Neural crest cell (in vitro differentiated cells): ENCODE results near the gene TSSK2. TPM values are rescaled to one million over a fixed set of nuclear protein-coding genes. Genes with fewer than 3 reads are reported as not detected.

Experiments
- DNase-seq: peaks from one replicate; pipeline ENCODE4 v3.0.0; 2021; ENCODE audit warnings: low read depth, mixed read lengths, low spot score
- H3K27ac Mint-ChIP-seq: one replicate; pipeline ENCODE4 v1.8.0; 2021; ENCODE audit warnings: mild to moderate bottlenecking, mixed read lengths; ENCODE audit not compliant: unreplicated experiment
- H3K27me3 Mint-ChIP-seq: 2 replicates; pipeline ENCODE4 v1.8.0; 2021; ENCODE audit warnings: low read depth, mild to moderate bottlenecking, mixed read lengths
- H3K36me3 Mint-ChIP-seq: 2 replicates; pipeline ENCODE4 v1.8.0; 2021; ENCODE audit warnings: low read depth, mild to moderate bottlenecking, mixed read lengths
- H3K4me1 Mint-ChIP-seq: 2 replicates; pipeline ENCODE4 v1.8.0; 2021; ENCODE audit warnings: mixed read lengths
- H3K4me3 Mint-ChIP-seq: one replicate; pipeline ENCODE4 v1.8.0; 2021; ENCODE audit warnings: mild to moderate bottlenecking, mixed read lengths
- H3K9me3 Mint-ChIP-seq: 2 replicates; pipeline ENCODE4 v1.8.0; 2021; ENCODE audit warnings: mixed read lengths
- total RNA-seq: library from RNA; stranded (reverse); gene quantifications from 2 replicates; pipeline ENCODE4 v1.2.1, GENCODE V29; 2021
- TF ChIP-seq, protein P1 (sequence below): fragments of 200-600 bp; sonication (generic); conservative IDR thresholded peaks from 2 replicates; pipeline ENCODE4 v1.5.0; 2021; ENCODE audit warnings: antibody characterized with exemption, mild to moderate bottlenecking

Gene TSSK2
- total RNA-seq, 1 donor from 2014 or later, result not detected

DNA sequence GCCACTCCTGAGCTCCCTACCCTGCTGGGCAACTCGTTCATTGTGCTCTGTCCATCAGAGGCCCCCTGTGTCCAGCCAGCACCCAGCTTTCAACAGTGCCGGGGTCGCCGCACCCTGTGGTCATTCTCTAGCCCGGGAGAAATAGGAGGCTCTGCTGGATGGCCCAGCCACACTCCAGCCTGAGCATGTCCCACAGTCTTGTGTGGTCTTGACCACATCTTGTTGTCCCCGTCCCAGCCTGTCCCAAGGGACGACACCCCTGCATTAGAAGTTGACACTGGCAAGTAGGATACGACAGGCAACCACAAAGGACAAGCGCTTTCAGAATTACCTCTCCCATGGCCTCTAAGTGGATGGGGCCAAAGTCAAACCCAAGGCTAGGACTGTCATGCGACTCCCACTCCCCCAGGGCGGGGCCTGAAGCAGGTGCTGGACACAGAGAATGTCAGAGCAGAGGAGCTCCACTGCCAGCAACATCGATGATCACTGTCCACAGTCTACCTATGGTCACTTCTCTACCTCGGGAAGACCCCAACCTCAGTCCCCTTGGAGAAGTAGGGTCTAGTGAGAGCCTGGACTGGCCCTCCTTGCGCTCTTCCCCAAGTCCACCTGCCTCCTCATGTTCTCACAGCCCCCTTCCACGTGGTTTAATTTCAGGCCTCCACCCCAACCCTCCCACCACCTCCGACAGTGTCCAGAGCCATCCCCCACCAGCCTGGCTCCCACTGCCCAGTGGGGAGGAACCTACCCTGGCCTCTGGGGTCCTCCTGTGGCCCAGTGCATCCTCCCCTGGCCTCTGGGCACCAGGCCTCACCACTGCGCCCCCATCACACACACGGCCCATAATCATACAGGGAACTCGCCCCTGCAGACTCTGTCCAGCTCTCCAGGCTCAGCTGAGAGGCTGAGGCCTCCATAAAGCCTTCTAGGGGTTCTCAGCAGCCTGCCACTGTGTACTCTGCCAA lies 4.5 kb upstream of the TSSK2 start:
- no peaks in the 10 kb centered on the region for H3K27me3 Mint-ChIP-seq
- no peak for DNase-seq
- H3K9me3 Mint-ChIP-seq, result no peaks in the 10 kb centered on the region
- peak overlapping the region; percentile 62 for H3K4me3 Mint-ChIP-seq
- H3K36me3 Mint-ChIP-seq, result no peaks in the 10 kb centered on the region
- H3K27ac Mint-ChIP-seq, result no peak overlapping the region
- H3K4me1 Mint-ChIP-seq, result peaks cover 9% of the 10 kb centered on the region
- TF ChIP-seq, protein P1, sequence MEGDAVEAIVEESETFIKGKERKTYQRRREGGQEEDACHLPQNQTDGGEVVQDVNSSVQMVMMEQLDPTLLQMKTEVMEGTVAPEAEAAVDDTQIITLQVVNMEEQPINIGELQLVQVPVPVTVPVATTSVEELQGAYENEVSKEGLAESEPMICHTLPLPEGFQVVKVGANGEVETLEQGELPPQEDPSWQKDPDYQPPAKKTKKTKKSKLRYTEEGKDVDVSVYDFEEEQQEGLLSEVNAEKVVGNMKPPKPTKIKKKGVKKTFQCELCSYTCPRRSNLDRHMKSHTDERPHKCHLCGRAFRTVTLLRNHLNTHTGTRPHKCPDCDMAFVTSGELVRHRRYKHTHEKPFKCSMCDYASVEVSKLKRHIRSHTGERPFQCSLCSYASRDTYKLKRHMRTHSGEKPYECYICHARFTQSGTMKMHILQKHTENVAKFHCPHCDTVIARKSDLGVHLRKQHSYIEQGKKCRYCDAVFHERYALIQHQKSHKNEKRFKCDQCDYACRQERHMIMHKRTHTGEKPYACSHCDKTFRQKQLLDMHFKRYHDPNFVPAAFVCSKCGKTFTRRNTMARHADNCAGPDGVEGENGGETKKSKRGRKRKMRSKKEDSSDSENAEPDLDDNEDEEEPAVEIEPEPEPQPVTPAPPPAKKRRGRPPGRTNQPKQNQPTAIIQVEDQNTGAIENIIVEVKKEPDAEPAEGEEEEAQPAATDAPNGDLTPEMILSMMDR, result no peak

DNA sequence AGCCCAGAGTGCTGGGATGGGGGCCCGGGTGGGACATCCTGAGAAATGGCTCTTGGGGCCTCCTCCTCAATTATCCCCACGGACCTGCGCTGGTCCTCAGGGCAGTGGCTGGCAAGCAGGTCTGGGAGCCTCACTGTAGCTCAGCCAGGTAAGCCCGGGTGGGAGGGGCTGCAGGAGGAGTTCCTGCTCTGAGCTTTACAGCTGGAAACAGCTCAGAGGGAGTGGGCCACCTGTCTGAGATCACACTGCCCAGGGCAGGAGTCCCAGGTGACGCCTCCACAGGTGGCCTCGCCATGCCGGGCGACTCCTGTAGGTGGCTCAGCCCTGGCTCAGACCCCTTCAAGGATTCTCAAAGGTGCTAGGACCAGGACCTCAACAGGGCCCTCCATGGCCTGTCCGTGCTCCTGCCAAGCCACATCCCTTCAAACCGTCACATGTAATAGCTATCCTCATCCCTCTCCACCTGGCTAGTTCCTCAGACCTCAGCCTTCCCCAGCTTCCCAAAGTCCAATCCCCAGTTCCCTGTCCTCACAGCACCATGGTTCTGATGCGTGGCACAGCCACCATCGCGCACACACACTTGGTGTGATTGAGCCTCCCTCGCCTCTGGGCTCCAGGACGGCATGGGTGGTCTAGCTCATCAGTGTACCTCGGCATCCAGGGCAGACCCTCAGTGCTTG lies 3.6 kb upstream of the TSSK2 start:
- TF ChIP-seq, protein P1, result no peak
- no peak for DNase-seq
- Mint-ChIP-seq H3K36me3 (peaks cover 4% of the 10 kb centered on the region), H3K27ac (no peak overlapping the region), H3K27me3 (no peaks in the 10 kb centered on the region), H3K4me3 (peak overlapping the region; percentile 23), H3K4me1 (peaks cover 9% of the 10 kb centered on the region), H3K9me3 (no peaks in the 10 kb centered on the region)

GRCh38 chr22:19128009-19128401 lies 3.1 kb upstream of the TSSK2 start:
- H3K27ac Mint-ChIP-seq, result no peak overlapping the region
- H3K27me3 Mint-ChIP-seq, result no peaks in the 10 kb centered on the region
- H3K4me1 Mint-ChIP-seq, result peaks cover 3% of the 10 kb centered on the region
- no peaks in the 10 kb centered on the region for H3K9me3 Mint-ChIP-seq
- no peak for DNase-seq
- H3K4me3 Mint-ChIP-seq, result peak overlapping the region; percentile 23
- TF ChIP-seq, protein P1, result no peak
- peaks cover 6% of the 10 kb centered on the region for H3K36me3 Mint-ChIP-seq

GRCh38 chr22:19128946-19129727 lies 2.0 kb upstream of the TSSK2 start:
- H3K9me3 Mint-ChIP-seq, result no peaks in the 10 kb centered on the region
- H3K36me3 Mint-ChIP-seq, result peaks cover 6% of the 10 kb centered on the region

GRCh38 chr22:19129871-19130270 lies 1.2 kb upstream of the TSSK2 start:
- Mint-ChIP-seq H3K9me3 (no peaks in the 10 kb centered on the region), H3K27me3 (no peaks in the 10 kb centered on the region), H3K36me3 (peaks cover 6% of the 10 kb centered on the region), H3K27ac (no peak overlapping the region), H3K4me1 (no peaks in the 10 kb centered on the region), H3K4me3 (peak overlapping the region; percentile 17)
- TF ChIP-seq, protein P1, result no peak
- DNase-seq, result no peak

More at GRCh38 chr22:19128946-19129727, 2.0 kb upstream of the TSSK2 start:
- TF ChIP-seq, protein P1, result no peak
- no peak for DNase-seq
- Mint-ChIP-seq H3K4me1 (no peaks in the 10 kb centered on the region), H3K27ac (no peak overlapping the region), H3K4me3 (peak overlapping the region; percentile 17), H3K27me3 (no peaks in the 10 kb centered on the region)
